ENCODE results near the gene PCBP2. TPM values are rescaled to one million over a fixed set of nuclear protein-coding genes. Genes with fewer than 3 reads are reported as not detected.
"Not testable (repeated sequence)": the region's sequence is repeated elsewhere in the genome, so short reads cannot be mapped to it uniquely, and the experiment has no call there.

The PCBP2 gene
- polyA plus RNA-seq, 1 of the 3 experiments (the other 2 are of a cell fraction): 368 TPM

GRCh38 chr12:53451661-53452158 is at the start of gene PCBP2 (continued):
- TF ChIP-seq, protein P1, sequence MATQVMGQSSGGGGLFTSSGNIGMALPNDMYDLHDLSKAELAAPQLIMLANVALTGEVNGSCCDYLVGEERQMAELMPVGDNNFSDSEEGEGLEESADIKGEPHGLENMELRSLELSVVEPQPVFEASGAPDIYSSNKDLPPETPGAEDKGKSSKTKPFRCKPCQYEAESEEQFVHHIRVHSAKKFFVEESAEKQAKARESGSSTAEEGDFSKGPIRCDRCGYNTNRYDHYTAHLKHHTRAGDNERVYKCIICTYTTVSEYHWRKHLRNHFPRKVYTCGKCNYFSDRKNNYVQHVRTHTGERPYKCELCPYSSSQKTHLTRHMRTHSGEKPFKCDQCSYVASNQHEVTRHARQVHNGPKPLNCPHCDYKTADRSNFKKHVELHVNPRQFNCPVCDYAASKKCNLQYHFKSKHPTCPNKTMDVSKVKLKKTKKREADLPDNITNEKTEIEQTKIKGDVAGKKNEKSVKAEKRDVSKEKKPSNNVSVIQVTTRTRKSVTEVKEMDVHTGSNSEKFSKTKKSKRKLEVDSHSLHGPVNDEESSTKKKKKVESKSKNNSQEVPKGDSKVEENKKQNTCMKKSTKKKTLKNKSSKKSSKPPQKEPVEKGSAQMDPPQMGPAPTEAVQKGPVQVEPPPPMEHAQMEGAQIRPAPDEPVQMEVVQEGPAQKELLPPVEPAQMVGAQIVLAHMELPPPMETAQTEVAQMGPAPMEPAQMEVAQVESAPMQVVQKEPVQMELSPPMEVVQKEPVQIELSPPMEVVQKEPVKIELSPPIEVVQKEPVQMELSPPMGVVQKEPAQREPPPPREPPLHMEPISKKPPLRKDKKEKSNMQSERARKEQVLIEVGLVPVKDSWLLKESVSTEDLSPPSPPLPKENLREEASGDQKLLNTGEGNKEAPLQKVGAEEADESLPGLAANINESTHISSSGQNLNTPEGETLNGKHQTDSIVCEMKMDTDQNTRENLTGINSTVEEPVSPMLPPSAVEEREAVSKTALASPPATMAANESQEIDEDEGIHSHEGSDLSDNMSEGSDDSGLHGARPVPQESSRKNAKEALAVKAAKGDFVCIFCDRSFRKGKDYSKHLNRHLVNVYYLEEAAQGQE (IDR thresholded peaks at IDR 0.05; ENCODE audit: low read depth, low read length): no peak
- no peak for TF ChIP-seq MEF2A (IDR thresholded peaks at IDR 0.05; ENCODE audit: borderline replicate concordance, low read depth)
- TF ChIP-seq RXRA (IDR thresholded peaks at IDR 0.05; ENCODE audit: borderline replicate concordance, low read depth): no peak
- TF ChIP-seq MXI1 (IDR thresholded peaks at IDR 0.05; ENCODE audit: low read depth, low read length): peak; percentile 49; the same call in 1 of the 2 replicates
- no peak for TF ChIP-seq USF2 (IDR thresholded peaks at IDR 0.05; ENCODE audit: borderline replicate concordance, low read depth, low read length)
- peak; percentile 81 for TF ChIP-seq ELF1 (IDR thresholded peaks at IDR 0.05)
- TF ChIP-seq FOXJ3 (CRISPR knock-in tag; IDR thresholded peaks at IDR 0.05): peak; percentile 40; the same call in 1 of the 2 replicates
- TF ChIP-seq TEAD4 (IDR thresholded peaks at IDR 0.05; ENCODE audit: borderline replicate concordance, insufficient read depth): no peak
- 0 out of 4 replicates have a peak, but pooled peaks have one; percentile 4 to 17 for TF ChIP-seq EP300 (IDR thresholded peaks at IDR 0.05; ENCODE audit: borderline replicate concordance in 1 of 2, low read depth in 1 of 2, low read length in 1 of 2)
- TF ChIP-seq GATA2 (CRISPR knock-in tag; IDR thresholded peaks at IDR 0.05): peak; percentile 71
- no peak; the same call in 1 of the 2 replicates for TF ChIP-seq JUND (IDR thresholded peaks at IDR 0.05)

- WGBS (ENCODE audit: low lambda C conversion rate): 94% methylated on average over 16 of the region's 16 CpGs
- H3K79me2 ChIP-seq (ENCODE audit: insufficient read depth): peaks cover 96% of the 10 kb centered on the region
Measured at GRCh38 chr12:53402351-53402750, 49.6 kb upstream of the PCBP2 start.

More at GRCh38 chr12:53402351-53402750, 49.6 kb upstream of the PCBP2 start:
- H3K27me3 ChIP-seq (ENCODE audit: insufficient read depth); H3F3A ChIP-seq (replicated peaks; ENCODE audit: insufficient read depth); H3K4me1 ChIP-seq (ENCODE audit: control insufficient read depth in 1 of 2, insufficient read depth in 2 of 2, low read depth in 1 of 2, low read length in 1 of 2); H3K4me2 ChIP-seq; POLR2A ChIA-PET; H3K27ac ChIP-seq (ENCODE audit: low read depth in 2 of 2, low read length in 1 of 2); H3K9ac ChIP-seq; H4K20me1 ChIP-seq (ENCODE audit: insufficient read depth); H2AFZ ChIP-seq (ENCODE audit: low read depth); H3K9me3 ChIP-seq; H3K9me2 ChIP-seq; H3K4me3 ChIP-seq (ENCODE audit: low read depth in 2 of 2, low read length in 1 of 2); DNase-seq: not testable (repeated sequence)
- peaks cover 0 to 48% of the 10 kb centered on the region in 2 experiments for H3K36me3 ChIP-seq (replicated peaks in 1 of 2; ENCODE audit: control insufficient read depth in 1 of 2, insufficient read depth in 2 of 2, low read length in 1 of 2)
- CTCF ChIA-PET: interaction anchor here (0.6 to 1.8 kb wide), 6 partner anchors 8 to 96 kb away, joined by 3 to 6 read pairs (median 4); no protein-coding TSS in a partner anchor
